Left ventricle myocardium superior (tissue), 1 donor: ENCODE results near the gene CRB3. TPM values are rescaled to one million over a fixed set of nuclear protein-coding genes. Genes with fewer than 3 reads are reported as not detected.

Experiments
- ATAC-seq: fragments of 200-7000 bp; cut with Tn5 transposase; one replicate; pipeline ENCODE4 v1.9.1; 2020; ENCODE audit warnings: mild to moderate bottlenecking, moderate library complexity
- DNase-seq: peaks from one replicate; pipeline ENCODE4 v3.0.0-alpha.2; 2020
- intact Hi-C: fragments of 100-400 bp; cut with micrococcal nuclease; formaldehyde crosslinking; loops from one replicate; pipeline ENCODE4 v1.11.0; 2022
- total RNA-seq: library from RNA; stranded (reverse); fragmentation: NEBNext Ultra II Directional; extraction: Animal tissue kit (Norgen Biotek cat#: 25700); gene quantifications from one replicate; pipeline ENCODE4 v1.2.1, GENCODE V29; 2021
- donor health status: DM: no; HTN: yes; CAD: no; lungs with severe emphysema.

CRB3 gene
- total RNA-seq, 1 donor from 2014 or later = not detected

DNA sequence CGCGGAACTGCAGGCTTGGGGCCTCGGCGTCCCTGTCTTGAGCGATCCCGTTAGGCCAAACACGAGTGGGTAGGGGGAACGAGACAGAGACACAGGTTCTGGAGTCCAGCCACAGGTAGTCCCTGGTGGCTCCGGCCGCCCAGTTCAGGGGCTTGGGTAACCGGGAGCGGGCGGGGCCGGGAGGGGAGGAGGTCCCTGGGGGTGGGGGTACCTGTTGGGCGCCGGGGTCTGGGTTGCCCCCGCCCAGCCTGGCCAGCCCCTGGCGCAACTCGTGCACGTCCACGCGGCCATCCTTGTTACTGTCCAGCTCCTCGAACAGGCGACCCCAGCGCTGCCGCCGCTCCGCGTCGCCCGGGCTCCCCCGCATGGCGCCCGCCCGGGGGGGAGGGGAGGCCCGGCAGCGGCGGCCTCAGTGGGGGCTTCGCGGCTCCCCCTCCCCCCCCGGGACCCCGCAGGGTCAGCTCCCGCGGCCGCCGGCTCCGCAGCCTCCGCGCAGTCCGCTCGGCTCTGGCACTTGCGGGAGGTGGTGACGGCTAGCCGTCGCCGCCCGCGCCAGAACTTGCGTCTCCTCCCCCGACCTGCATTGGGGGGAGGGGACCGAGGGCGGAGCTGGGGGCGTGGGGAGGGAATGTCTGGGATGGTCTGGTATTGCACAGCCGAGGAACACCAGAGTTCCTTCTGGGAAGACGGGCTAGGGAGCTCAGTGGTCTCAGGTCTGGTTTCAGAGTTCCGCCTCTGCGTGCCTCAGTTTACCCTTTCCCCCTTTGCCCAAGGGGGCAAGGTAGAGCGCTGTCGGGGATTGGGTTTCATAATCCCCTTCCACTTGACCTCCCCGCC, 4.6 kb upstream of the CRB3 start, which contains the start of gene SLC25A23:
Gene SLC25A23, minus strand, starts transcription at position 531 of the 837 bp plus-strand sequence. Its CDS starts 164 bp downstream, at position 367.
- DNase-seq (peak; percentile 82), ATAC-seq (peak; percentile 83)
- intact Hi-C loops = no loop called here

DNA sequence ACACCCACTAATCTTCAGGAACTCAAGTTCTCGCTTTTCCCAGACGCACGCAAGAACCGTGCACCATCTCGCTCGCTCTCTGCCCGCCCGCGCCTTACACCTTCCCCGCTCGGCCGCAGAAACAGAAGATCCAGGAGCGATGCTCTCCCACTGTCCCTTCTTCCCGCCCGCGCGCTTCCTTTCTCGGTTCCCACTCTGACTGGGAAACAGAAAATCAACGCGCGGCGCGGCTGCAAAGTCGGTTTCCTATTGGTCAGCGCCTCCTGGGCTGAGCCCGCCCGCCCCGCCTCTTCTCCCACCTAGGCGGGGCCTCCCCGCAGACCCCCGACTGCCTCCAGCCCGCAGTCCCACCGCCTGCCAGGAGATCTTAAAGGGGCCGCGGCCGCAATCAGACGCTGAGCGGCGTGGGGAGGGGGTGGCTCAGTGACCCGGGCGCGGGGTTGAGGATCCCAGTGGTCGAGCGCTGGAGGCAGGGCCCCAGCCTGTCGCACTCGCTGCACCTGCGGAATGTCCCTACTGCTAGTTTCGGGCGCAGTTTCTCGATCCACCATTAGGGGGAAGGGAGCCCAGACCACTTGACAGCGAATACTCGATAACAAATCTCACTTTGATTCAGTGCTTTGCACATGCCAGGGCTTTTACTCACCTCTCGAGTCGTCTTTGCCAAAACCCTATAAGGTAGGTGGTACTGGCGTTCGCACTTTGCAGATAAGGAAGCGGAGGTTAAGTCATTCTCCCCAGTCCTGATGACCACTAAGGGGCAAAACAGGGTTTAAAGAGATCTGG, 3.8 kb upstream of the CRB3 start:
- intact Hi-C loops = no loop called here
- DNase-seq (peak; percentile 98), ATAC-seq (peak; percentile 94)

DNA sequence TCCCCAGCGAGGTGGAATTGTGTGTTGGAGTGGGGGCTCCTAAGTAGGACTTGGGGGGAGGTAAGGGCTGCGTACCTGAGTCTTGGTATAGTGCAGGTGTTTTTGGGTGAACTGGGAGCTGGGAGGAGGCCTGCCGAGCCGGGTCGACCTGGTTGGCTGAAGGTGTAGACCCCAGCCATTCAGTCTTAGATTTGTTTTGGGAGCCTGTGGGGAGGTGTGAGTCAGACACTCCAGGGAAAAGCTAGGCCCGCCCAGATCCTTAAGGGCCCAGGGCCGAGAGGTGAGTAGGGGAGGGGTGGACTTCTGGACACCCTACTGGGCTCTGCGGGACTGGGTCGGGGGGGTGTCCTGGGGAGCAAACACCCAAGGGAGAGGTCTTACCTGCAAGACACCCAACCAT, 935 bp downstream of the CRB3 start:
- no peak for ATAC-seq
- intact Hi-C loops = no loop called here
- DNase-seq = no peak

DNA sequence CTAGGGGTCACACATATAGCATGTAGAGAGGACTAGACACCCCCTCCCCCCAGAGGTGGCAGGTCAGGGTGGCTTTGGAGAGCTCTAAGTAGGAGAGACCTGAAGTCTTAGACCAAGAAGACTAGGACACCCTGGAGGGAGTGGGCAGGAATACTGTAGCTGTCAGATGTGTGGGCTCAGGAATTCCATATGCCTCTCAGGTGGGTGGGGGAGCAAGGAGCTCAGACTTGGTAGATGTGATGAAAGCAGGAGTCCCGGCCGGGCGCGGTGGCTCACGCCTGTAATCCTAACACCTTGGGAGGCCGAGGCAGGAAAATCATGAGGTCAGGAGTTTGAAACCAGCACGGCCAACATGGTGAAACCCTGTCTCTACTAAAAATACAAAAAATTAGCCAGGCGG, 1.6 kb downstream of the CRB3 start:
- DNase-seq = no peak
- intact Hi-C loops = no loop called here
- ATAC-seq = no peak

DNA sequence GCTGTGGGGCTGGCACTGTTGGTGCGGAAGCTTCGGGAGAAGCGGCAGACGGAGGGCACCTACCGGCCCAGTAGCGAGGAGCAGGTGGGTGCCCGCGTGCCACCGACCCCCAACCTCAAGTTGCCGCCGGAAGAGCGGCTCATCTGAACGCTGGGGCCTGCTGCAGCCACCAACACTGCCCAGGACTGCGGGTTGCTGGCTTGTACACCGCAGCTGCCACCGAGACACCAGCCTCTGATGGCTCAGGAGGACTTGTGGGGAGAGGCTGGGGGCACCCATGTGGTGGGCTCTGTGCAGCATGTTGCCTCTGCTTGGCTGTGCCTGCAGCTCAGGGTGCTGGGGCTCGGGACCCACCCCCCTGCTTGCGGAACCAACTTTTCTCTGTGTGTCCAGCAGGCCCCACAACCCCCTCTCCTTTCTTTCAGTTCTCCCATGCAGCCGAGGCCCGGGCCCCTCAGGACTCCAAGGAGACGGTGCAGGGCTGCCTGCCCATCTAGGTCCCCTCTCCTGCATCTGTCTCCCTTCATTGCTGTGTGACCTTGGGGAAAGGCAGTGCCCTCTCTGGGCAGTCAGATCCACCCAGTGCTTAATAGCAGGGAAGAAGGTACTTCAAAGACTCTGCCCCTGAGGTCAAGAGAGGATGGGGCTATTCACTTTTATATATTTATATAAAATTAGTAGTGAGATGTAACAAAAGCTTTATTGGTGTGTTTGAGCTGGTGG, 2.6 kb downstream of the CRB3 start:
- DNase-seq = no peak
- intact Hi-C loops = no loop called here
- ATAC-seq = no peak

DNA sequence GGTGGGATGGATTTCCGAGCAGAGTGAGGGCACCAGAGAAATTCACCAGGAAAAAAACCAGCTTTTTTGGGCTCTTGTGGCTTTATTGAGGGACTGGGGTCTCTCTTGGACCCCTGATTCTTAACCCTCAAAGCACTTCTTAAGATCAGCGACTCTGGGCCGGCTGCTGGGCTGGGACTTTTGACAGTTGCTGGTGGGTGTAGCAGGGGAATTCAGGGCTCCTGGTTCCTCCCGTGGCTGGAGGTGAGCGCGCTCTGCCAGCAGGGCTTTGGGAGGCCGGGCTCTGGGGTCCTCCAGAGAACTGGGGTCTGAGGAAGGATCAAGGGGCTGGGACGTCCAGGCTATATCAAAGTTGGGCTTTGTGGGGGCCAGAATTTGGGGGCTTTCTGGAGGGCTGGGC, 3.3 kb downstream of the CRB3 start:
- ATAC-seq (no peak), DNase-seq (no peak)
- intact Hi-C loops = no loop called here

DNA sequence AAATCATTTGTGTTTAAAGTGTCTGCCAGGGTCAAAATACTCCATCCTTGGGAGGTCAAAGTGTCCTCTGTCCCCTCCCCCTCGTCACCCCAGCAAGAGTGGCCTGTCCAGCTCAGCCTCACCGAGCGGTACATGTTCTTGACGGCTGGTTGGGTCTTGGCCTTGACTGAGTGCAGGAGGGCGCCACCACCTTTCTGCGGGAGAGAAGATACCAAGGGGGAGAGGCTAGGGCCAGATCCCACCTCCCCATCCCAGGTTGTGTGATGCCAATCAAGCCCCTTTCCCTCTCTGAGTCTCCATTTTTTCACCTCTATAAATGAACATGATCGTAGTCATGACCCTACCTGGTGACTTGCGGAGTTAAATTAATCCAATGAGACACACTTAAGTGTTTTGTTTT, 6.1 kb downstream of the CRB3 start:
- ATAC-seq = no peak

DNA sequence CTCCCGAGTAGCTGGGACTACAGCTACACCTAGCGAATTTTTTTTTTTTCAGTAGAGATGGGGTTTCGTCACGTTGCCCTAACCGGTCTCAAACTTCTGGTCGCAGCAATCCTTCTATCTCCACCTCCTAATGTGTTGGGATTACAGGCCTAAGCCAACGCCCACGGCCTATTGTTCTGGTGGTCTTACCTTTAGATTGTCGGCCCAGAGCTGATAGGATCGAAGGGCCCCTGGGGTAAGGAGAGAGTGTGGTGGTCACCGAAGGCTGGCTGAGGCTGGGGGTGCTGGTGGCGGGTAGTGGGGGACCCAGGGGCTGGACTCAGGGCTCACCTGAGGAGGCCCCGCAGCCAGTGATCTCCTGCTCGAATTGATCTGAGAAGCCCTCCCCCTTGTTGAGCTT, 7.0 kb downstream of the CRB3 start:
- no peak for ATAC-seq
- intact Hi-C loops = no loop called here

More for the DNA sequence above, 6.1 kb downstream of the CRB3 start:
- intact Hi-C loops = no loop called here
- no peak for DNase-seq

DNA sequence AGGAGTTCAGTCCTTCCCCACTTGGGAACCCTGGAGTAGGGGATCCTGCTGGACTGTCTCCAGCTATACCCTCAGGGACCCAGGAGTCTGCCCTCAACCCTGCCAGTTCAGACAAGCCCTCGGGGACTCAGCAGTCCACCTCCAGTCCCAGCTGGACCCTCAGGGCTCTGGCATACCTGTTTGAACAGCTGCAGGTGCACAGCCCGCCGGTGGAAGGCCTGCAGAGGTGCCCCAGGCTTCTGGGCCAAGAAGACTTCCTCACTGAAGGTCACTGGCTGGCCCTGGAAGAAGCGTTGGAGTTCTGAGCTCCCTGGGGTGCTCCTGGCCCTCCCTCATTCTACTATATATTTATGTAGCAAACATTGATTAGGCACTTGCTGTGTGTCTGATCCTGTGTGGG, 8.6 kb downstream of the CRB3 start:
- DNase-seq (no peak), ATAC-seq (no peak)
- intact Hi-C loops = no loop called here

More for the DNA sequence above, 7.0 kb downstream of the CRB3 start:
- DNase-seq = no peak

DNA sequence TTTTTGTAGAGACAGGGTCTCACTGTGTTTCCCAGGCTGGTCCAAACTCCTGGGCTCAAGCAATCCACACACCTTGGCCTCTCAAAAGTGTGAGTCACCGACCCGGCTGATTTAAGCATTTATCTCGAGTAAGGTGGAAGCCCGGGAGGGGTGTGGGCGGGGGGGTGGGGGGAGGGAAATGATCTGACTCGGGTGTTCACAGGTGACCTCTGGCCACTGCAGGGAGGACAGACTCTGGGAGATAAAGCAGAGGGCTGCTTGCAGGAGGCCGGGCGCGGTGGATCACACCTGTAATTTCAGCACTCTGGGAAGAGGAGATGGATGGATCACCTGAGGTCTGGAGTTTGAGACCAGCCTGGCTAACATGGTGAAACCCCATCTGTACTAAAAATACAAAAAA, 9.6 kb downstream of the CRB3 start:
- ATAC-seq = no peak
- intact Hi-C loops = no loop called here
- DNase-seq = no peak

DNA sequence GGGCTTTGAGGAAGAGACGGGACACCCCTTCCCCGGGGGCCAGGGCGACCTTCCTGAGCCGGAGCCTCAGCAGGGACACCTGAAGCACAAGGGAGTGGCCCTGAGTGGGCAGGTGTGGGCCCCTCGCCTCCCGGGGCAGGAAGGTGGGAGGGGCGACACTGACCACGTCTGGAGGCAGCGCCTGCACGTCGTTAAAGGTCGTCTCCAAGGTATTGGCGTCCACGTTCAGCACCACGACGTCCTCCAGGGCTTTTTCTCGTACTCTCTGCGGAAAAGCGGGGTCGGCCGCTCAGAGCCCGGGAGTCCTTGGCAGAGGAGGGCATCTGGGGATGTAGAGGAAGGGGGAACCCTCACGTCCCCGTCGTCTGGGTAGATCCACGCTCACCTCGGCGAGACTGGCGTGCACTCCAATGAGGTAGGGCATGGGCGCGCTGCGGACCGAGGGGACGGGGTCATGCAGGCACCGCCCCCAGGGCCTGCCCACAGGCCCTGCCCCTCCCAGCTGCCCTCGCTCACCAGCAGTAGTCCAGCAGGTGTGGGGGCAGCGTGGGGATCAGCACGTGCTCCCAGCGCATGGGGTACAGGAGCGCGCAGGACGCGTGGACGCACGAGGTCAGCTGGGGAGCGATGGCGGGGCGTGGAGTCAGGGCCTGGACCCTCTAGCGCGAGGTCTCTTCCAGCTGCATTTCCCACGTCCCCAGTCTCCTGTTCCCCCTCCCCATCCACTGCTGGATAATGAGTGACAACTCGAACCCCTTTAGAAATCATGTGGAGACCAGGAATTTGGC, 11.4 kb downstream of the CRB3 start:
- ATAC-seq (no peak), DNase-seq (no peak)
- intact Hi-C loops = no loop called here

DNA sequence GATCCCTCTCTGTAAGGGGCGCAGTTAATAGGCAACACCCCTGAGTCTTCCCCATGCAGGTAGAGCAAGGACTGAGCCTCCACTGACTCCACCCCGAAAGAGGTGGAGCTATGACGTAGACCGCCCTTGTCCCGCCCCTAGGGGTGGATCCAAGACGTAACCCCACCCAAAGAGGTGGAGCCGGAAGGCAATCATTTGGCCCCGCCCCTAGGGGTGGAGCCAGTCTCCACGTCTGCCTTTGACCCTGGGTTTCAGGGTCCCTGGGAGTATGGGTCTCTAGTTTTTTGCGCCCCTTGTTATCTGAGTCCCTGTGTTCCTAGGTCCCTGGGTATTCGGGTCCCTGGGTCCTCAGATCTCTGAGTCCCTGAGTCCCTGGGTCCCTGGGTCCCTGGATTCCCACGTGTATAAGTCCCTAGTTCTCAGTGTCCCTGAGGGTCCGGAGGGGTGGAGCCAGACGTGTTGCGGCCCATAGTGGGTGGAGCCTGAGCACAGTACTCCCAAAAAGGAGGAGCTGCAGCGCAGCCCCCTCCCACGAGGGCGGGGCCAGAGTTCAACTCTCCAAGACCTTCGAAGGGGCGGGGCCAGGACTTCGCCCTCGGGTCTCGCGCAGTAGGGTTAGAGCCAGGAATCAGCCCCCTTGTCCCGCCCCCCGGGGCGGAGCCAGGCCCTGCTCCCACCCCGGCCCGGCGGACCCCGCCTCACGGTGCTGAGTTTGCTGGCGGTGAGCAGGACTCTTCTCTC, 12.3 kb downstream of the CRB3 start:
- intact Hi-C loops = no loop called here
- ATAC-seq = peak; percentile 42
- peak; percentile 50 for DNase-seq

DNA sequence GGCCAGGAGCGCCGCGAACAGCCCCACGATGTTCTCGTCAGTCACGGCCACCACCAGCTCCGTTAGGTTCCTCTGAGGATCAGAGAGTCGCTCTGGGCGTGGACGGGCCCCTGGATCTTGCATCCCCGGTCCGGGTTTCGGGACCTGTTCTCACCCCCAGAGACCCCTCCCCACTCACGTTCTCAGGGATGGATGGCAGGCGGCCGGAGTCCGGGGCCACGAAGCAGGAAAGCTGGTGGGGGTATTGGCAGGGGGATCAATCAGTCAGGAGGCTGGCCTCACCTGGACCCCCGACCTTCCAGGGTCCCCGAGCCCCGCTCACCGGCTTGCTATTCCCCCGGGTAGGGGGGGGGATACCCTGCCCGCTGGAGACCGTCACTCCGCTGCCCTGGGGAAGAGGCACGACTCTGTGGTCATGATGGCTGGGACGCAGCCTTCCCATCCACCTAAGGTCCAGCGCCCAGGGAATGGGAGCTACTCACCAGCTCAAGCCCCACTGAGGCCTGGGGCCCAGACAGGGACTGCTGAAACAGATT, 12.9 kb downstream of the CRB3 start:
- no peak for DNase-seq
- intact Hi-C loops = no loop called here
- ATAC-seq = no peak

DNA sequence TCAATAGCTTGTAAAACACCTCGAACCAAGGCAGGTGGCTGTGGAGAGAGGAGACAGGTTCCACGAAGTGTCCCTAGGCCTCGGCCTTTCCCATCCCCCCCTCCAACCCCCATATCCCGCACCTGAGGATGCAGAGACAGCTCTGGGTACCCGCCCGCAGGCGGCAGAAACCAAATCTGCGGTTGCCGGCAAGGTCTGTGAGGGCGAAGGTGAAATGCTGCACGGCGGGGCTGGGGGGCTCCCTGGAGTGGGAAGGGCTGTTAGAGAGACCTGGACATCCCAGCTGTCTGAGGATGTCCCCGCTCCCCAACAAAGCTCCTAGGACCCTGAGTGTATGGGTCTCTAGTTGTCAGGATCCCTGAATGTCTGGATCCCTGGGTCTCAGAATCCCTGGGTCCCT, 14.7 kb downstream of the CRB3 start:
- intact Hi-C loops = no loop called here

DNA sequence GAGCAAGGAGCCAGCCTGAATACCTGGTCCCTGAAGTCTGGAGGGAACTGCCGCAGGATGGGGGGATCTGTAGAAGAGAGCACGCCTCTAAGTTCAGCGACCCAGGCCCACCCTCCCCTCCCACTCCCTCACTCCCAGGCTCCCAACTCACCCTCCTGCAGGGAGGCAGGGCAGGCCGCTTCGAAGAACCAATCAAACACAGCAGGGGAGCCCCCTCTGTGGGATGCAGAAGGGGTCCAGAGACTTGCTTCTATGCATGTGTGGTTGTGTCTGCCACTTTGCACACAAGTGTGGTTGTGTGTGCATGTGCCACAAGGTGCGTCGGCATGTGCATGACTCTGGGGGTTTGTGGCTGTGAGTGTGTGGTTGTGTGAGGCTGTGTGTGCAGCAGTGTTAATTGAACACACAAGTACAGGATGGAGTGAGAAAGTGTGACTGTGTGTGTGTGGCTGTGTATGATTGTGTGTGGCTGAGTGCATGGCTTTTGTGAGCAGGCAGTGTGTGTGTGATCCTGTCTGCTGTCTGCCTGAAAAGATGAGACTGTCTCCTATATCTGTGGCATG, 15.8 kb downstream of the CRB3 start:
- intact Hi-C loops = no loop called here
- no peak for ATAC-seq

More for the DNA sequence above, 14.7 kb downstream of the CRB3 start:
- ATAC-seq (no peak), DNase-seq (no peak)

DNA sequence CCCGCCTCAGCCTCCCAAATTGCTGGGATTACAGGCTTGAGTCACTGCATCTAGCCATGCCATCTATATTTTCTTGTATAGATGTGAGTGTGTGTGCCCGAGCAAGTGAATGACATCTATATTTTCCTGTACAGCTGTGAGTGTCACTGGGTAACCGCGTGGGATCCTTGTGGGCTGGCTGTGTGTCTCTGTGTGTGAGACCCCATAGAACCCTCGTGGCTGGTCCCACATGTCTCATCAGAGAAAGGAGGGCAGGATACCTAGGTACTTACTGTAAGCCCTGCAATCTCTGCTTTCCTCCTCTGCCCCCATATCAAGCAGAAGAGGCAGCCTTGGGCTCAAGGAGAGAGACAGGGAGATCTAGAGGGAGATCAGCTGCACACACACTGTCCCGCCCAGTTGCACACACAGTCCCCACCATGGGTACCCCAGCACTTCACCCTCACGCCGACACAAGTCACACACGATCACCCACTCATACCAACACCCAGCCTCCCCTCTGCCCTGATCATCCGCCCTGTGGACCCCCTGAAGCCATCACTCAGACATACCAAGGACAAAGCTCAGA, 16.9 kb downstream of the CRB3 start:
- no peak for ATAC-seq
- intact Hi-C loops = no loop called here

More for the DNA sequence above, 15.8 kb downstream of the CRB3 start:
- no peak for DNase-seq

DNA sequence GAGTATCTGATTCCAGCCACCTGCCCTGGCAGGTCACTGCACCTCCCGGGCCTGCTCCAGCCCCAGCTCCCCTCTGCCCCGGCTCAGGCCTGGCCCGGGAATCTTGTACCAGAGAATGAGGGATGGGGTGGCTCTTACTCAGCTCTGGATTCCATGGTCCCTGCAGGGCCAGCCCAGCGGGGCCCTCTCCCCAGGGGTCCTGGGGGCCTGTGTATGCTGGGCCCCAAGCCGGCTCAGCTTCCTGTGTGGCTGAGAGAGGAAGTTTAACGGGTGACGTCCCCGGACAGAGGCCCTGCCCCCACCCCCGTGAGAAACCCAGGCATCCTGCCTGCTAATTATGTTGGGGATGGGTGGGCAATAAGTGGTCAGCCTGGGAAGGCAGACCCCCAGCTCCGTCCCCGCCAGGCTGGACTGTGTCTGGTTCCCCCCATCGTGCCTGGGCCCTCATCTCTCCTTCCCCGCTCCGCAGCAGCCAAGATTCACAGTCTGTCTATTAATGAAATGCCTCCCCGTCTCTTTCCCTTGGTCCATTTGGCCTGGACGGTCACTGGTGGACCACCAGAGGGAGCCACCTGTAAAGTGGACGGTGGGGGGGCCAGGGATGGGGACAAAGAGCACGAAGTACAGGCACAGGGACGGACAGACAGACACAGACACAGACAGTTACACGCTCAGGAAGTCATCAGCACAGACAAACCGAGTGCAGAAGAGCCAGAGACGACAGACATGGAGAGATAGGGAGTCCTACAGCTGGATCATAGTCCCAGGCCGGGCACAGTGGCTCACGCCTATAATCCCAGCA, 17.7 kb downstream of the CRB3 start, which contains the start of gene DENND1C:
Gene DENND1C, minus strand, starts transcription at position 247 of the 802 bp plus-strand sequence. Its CDS starts 92 bp downstream, at position 155.
- intact Hi-C loops = no loop called here
- peak; percentile 60 for ATAC-seq
- DNase-seq = peak; percentile 56

More for the DNA sequence above, 16.9 kb downstream of the CRB3 start:
- no peak for DNase-seq
